ENCODE data around the gene RAB33B.
"Not testable (repeated sequence)": the region's sequence is repeated elsewhere in the genome, so short reads cannot be mapped to it uniquely, and the experiment has no call there.

Gene RAB33B

GRCh38 chr4:139464512-139464911 lies 10.6 kb downstream of the RAB33B start:
- not testable (repeated sequence) for DNase-seq (ENCODE audit: low spot score)

GRCh38 chr4:139465922-139466321 lies 12.0 kb downstream of the RAB33B start:
- DNase-seq (ENCODE audit: low spot score): no peak

- not testable (repeated sequence) for DNase-seq (ENCODE audit: low spot score)
Observed at GRCh38 chr4:139468756-139469155, 14.8 kb downstream of the RAB33B start.

- DNase-seq (ENCODE audit: low spot score): no peak
Observed at GRCh38 chr4:139469216-139469615, 15.3 kb downstream of the RAB33B start.

- DNase-seq (ENCODE audit: low spot score): no peak
Observed at GRCh38 chr4:139469869-139470268, 15.9 kb downstream of the RAB33B start.

GRCh38 chr4:139470295-139470694 lies 16.4 kb downstream of the RAB33B start:
- no peak for DNase-seq (ENCODE audit: low spot score)

- DNase-seq (ENCODE audit: low spot score): no peak
Observed at GRCh38 chr4:139470997-139471665, 17.2 kb downstream of the RAB33B start.

- no peak for DNase-seq (ENCODE audit: low spot score)
Observed at GRCh38 chr4:139472852-139473251, 18.9 kb downstream of the RAB33B start.

GRCh38 chr4:139476363-139476762 lies 22.4 kb downstream of the RAB33B start:
- DNase-seq (ENCODE audit: low spot score): no peak

GRCh38 chr4:139481465-139481864 lies 27.5 kb downstream of the RAB33B start:
- DNase-seq (ENCODE audit: low spot score): no peak

- DNase-seq (ENCODE audit: low spot score): no peak
Observed at GRCh38 chr4:139483000-139483399, 29.1 kb downstream of the RAB33B start.

- no peak for DNase-seq (ENCODE audit: low spot score)
Observed at GRCh38 chr4:139484783-139485311, 30.9 kb downstream of the RAB33B start.

GRCh38 chr4:139488442-139488841 lies 34.5 kb downstream of the RAB33B start:
- DNase-seq (ENCODE audit: low spot score): no peak

GRCh38 chr4:139489638-139490037 lies 35.7 kb downstream of the RAB33B start:
- no peak for DNase-seq (ENCODE audit: low spot score)

GRCh38 chr4:139492429-139492828 lies 38.5 kb downstream of the RAB33B start:
- DNase-seq (ENCODE audit: low spot score): no peak

- DNase-seq (ENCODE audit: low spot score): no peak
Observed at GRCh38 chr4:139493176-139493575, 39.3 kb downstream of the RAB33B start.

- DNase-seq (ENCODE audit: low spot score): no peak
Observed at GRCh38 chr4:139499186-139499585, 45.3 kb downstream of the RAB33B start.

GRCh38 chr4:139501117-139501516 lies 47.2 kb downstream of the RAB33B start:
- DNase-seq (ENCODE audit: low spot score): no peak

- no peak for DNase-seq (ENCODE audit: low spot score)
Observed at GRCh38 chr4:139501527-139501926, 47.6 kb downstream of the RAB33B start.

GRCh38 chr4:139501927-139502899 lies 48.3 kb downstream of the RAB33B start:
- DNase-seq (ENCODE audit: low spot score): no peak

GRCh38 chr4:139503622-139504166 lies 49.8 kb downstream of the RAB33B start:
- DNase-seq (ENCODE audit: low spot score): no peak

- DNase-seq (ENCODE audit: low spot score): no peak
Observed at GRCh38 chr4:139506774-139507173, 52.9 kb downstream of the RAB33B start.

Measured in AG08396 (cell line).